K562 (cell line): ENCODE measurements around the gene LTB4R2. TPM values are rescaled to one million over a fixed set of nuclear protein-coding genes. Genes with fewer than 3 reads are reported as not detected.

ENCODE experiments used
- ARID3A ChIP-seq: IDR thresholded peaks from 2 replicates; pipeline ENCODE4 v1.6.1; 2012; ENCODE audit warnings: low read depth, low read length, improper control_type of control experiment, borderline replicate concordance
- HDAC6 ChIP-seq: IDR thresholded peaks from 2 replicates; pipeline ENCODE4 v1.6.1; 2012; ENCODE audit warnings: low read depth, mild to moderate bottlenecking, control low read depth, inconsistent platforms, low read length, moderate library complexity
- HES1 ChIP-seq: fragments of 450-650 bp; IDR thresholded peaks from 2 replicates; pipeline ENCODE4 v1.6.1; 2016; ENCODE audit warnings: low read depth, mild to moderate bottlenecking, moderate library complexity
- MTA2 ChIP-seq: fragments of 450-650 bp; IDR thresholded peaks from 2 replicates; pipeline ENCODE4 v1.6.1; 2016; ENCODE audit warnings: low read depth
- NFXL1 ChIP-seq: fragments of 450-650 bp; formaldehyde crosslinking; IDR thresholded peaks from 2 replicates; pipeline ENCODE4 v1.4.0; 2021; ENCODE audit warnings: mild to moderate bottlenecking
- NR2F6 ChIP-seq: fragments of 450-650 bp; formaldehyde crosslinking; IDR thresholded peaks from 2 replicates; pipeline ENCODE4 v1.4.0; 2020; ENCODE audit warnings: mild to moderate bottlenecking
- PBX2 ChIP-seq, 2 experiments: IDR thresholded peaks in 1 of 2; conservative IDR thresholded peaks in 1 of 2; 2 replicates each; pipeline ENCODE4 v1.6.1; 2016; ENCODE audit warnings: low read depth in 2 of 2, mild to moderate bottlenecking in 1 of 2, missing compliant biosample characterization in 1 of 2, missing genetic modification characterization in 1 of 2, moderate library complexity in 1 of 2
- PRPF4 ChIP-seq: fragments of 200-400 bp; formaldehyde crosslinking; IDR thresholded peaks from one replicate; pipeline ENCODE4 v1.6.1; 2017; ENCODE audit warnings: low read length, low read depth, mild to moderate bottlenecking; ENCODE audit not compliant: insufficient read depth, poor library complexity, severe bottlenecking
- RUNX1 ChIP-seq: sonication (generic); IDR thresholded peaks from 2 replicates; pipeline ENCODE4 v1.6.1; 2016; ENCODE audit warnings: antibody characterized with exemption, low read depth
- SRSF7 ChIP-seq: fragments of 200-400 bp; formaldehyde crosslinking; optimal IDR thresholded peaks from 2 replicates; pipeline ENCODE3; 2017; ENCODE audit warnings: mild to moderate bottlenecking, low read depth, low read length
- TAF1 ChIP-seq: IDR thresholded peaks from 2 replicates; pipeline ENCODE4 v1.6.1; 2011; ENCODE audit warnings: mild to moderate bottlenecking, low read length, moderate library complexity; ENCODE audit not compliant: insufficient read depth, control insufficient read depth, severe bottlenecking; ENCODE audit errors: extremely low read depth
- THAP7 ChIP-seq: fragments of 250-450 bp; sonication (Bioruptor Pico); IDR thresholded peaks from 2 replicates; pipeline ENCODE4 v1.5.0; 2021
- ZBTB26 ChIP-seq: fragments of 450-650 bp; formaldehyde crosslinking; IDR thresholded peaks from 2 replicates; pipeline ENCODE4 v1.4.0; 2022; ENCODE audit warnings: missing genetic modification characterization
- ZFP1 ChIP-seq: fragments of 450-650 bp; formaldehyde crosslinking; IDR thresholded peaks from 2 replicates; pipeline ENCODE4 v1.4.0; 2020; ENCODE audit warnings: mild to moderate bottlenecking, mixed read lengths
- ZFP91 ChIP-seq: sonication (generic); formaldehyde crosslinking; IDR thresholded peaks from 2 replicates; pipeline ENCODE4 v1.8.0; 2022; ENCODE audit warnings: mild to moderate bottlenecking, missing genetic modification reagents
- ZKSCAN8 ChIP-seq: fragments of 200-800 bp; sonication (Bioruptor generic); IDR thresholded peaks from 2 replicates; pipeline ENCODE4 v1.6.1; 2016; ENCODE audit warnings: missing genetic modification characterization, missing compliant biosample characterization
- ZNF175 ChIP-seq: fragments of 200-800 bp; sonication (Bioruptor generic); IDR thresholded peaks from 2 replicates; pipeline ENCODE4 v1.6.1; 2016; ENCODE audit warnings: low read depth, mild to moderate bottlenecking, missing genetic modification characterization, missing compliant biosample characterization
- ZNF311 ChIP-seq: fragments of 250-450 bp; sonication (Bioruptor Pico); IDR thresholded peaks from 2 replicates; pipeline ENCODE4 v1.4.0; 2020; ENCODE audit warnings: mild to moderate bottlenecking, moderate library complexity
- ZSCAN29 ChIP-seq: fragments of 450-650 bp; IDR thresholded peaks from 2 replicates; pipeline ENCODE4 v1.6.1; 2017
- polyA plus RNA-seq, 8 experiments: library from polyadenylated mRNA; depleted of rRNA in 4 of 8; stranded (reverse) in 5 of 8; unstranded in 3 of 8; fragments of >200 nt; fragmentation: Nextera tagmentation in 2 of 8; fragmentation: Illumina TruSeq in 1 of 8; extraction: Ambion mirVana in 2 of 8; extraction: Trizol in 1 of 8; gene quantifications; 2 replicates each; pipeline versions ENCODE4 v1.2.1 to v1.2.3, GENCODE V29; 2011 to 2014; ENCODE audit warnings: inconsistent platforms in 1 of 8, missing spikeins in 1 of 8
- total RNA-seq, 7 experiments: library from RNA; depleted of rRNA in 6 of 7; stranded (reverse); fragments of >200 nt in 6 of 7; fragmentation: Illumina TruSeq in 2 of 7; extraction: Trizol in 2 of 7; gene quantifications; 2 replicates each; pipeline versions ENCODE4 v1.2.1 to v1.2.3, GENCODE V29; 2011 to 2021; ENCODE audit warnings: low replicate concordance in 1 of 7

Gene LTB4R2
- total and polyA plus RNA-seq, 9 of the 15 experiments (the other 6 are each of a cell fraction or from before 2014, with no cell fraction given) = 0.03 to 11.6 (median 2.8) TPM; not detected in 1

GRCh38 chr14:24271134-24271833 is 38.7 kb upstream of the LTB4R2 start, which contains the start of gene RABGGTA (continued):
- TF ChIP-seq MTA2 (no peak), NR2F6 (CRISPR knock-in tag) (no peak), HES1 (no peak), ZNF175 (CRISPR knock-in tag) (no peak), SRSF7 (no peak), ZNF311 (CRISPR knock-in tag) (no peak), ZKSCAN8 (CRISPR knock-in tag) (no peak), ARID3A (no peak), NFXL1 (CRISPR knock-in tag) (no peak), ZSCAN29 (no peak), PRPF4 (no peak), RUNX1 (no peak), ZBTB26 (CRISPR knock-in tag) (no peak), ZFP91 (CRISPR knock-in tag) (no peak), ZFP1 (CRISPR knock-in tag) (no peak), PBX2 (CRISPR knock-in tag; IDR thresholded peaks at IDR 0.05; ENCODE audit: low read depth) (peak; percentile 67), PBX2 (tag; conservative IDR thresholded peaks at IDR 0.05; ENCODE audit: low read depth) (peak; percentile 88), TAF1 (peak; percentile 55), HDAC6 (no peak), THAP7 (CRISPR knock-in tag) (no peak)
